WI38 (cell line): ENCODE results near the gene C1R.

Experiments
- H3K4me3 ChIP-seq: 2 replicates; pipeline ENCODE4 v1.5.1; 2011; ENCODE audit warnings: low read depth, mild to moderate bottlenecking, control low read depth, low read length
- TF ChIP-seq, protein P1 (sequence below): IDR thresholded peaks from 2 replicates; pipeline ENCODE4 v1.5.1; 2012; ENCODE audit warnings: low read depth, mild to moderate bottlenecking, control low read depth, low read length

Gene C1R

GRCh38 chr12:7127916-7128626 is 35.8 kb upstream of the C1R start:
- TF ChIP-seq, protein P1, sequence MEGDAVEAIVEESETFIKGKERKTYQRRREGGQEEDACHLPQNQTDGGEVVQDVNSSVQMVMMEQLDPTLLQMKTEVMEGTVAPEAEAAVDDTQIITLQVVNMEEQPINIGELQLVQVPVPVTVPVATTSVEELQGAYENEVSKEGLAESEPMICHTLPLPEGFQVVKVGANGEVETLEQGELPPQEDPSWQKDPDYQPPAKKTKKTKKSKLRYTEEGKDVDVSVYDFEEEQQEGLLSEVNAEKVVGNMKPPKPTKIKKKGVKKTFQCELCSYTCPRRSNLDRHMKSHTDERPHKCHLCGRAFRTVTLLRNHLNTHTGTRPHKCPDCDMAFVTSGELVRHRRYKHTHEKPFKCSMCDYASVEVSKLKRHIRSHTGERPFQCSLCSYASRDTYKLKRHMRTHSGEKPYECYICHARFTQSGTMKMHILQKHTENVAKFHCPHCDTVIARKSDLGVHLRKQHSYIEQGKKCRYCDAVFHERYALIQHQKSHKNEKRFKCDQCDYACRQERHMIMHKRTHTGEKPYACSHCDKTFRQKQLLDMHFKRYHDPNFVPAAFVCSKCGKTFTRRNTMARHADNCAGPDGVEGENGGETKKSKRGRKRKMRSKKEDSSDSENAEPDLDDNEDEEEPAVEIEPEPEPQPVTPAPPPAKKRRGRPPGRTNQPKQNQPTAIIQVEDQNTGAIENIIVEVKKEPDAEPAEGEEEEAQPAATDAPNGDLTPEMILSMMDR, result no peak
- H3K4me3 ChIP-seq, result no peak overlapping the region

DNA sequence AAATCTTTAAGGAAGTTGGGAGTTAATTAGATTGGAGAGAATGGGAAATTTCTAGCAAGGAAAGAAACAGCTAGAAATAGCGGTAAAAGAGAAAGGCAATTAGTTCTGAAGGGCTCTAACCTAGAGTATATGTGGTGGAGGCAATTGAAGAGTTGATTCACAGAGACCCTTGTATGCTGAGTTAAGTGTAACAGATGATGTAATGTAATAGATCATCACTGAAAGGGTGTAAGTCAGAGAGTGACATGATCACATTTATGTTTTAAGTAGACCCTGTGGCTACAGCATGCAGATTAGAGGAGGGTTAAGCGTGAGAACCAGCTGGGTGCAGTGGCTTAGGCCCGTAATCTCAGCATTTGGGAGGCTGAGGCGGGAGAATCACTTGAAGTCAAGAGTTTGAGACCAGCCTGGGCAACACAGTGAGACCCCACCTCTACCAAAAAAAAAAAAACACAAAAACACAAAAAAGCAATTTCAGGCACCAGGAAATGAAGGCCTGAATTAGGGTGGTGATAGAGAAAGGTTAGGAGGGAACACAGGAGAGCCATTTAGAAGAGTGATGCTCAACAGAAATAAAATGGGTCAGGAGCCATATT is 33.5 kb upstream of the C1R start:
- TF ChIP-seq, protein P1, result no peak
- no peak overlapping the region for H3K4me3 ChIP-seq

DNA sequence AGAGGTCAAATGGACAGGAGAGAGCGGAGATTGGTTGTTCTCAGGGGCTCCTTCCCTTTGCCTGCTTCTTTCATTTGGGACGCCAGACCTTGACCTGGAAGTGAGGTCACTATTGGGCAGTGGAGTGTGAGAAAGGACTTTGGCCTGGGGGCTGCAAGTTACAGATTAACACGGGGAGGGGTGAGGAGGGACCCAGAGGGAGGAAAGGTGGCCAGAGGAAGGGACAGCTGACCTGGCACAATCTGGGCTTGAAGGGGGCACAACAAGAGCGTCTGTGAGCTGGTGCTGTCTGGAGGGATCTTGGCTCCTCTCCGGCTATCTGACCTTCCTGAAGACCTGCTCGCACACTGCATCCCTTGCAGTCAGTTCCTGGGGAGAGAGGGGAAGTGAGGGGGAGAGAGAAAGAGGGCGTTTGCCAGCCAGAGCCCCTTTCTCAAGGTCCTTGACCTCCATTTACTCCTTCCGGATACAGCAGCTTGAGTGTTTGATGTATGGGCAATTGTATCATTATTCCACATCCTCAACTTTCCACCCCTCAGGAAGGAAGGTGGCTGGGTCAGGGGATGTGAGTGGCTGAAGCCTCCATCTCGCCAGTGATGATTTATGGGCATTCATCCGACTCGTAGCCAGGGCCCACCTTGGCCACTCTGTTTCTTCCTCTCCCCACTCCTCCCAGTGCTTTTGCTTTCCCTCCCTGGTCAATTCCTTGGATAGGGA is 31.7 kb upstream of the C1R start:
- TF ChIP-seq, protein P1, result no peak
- H3K4me3 ChIP-seq, result no peak overlapping the region

DNA sequence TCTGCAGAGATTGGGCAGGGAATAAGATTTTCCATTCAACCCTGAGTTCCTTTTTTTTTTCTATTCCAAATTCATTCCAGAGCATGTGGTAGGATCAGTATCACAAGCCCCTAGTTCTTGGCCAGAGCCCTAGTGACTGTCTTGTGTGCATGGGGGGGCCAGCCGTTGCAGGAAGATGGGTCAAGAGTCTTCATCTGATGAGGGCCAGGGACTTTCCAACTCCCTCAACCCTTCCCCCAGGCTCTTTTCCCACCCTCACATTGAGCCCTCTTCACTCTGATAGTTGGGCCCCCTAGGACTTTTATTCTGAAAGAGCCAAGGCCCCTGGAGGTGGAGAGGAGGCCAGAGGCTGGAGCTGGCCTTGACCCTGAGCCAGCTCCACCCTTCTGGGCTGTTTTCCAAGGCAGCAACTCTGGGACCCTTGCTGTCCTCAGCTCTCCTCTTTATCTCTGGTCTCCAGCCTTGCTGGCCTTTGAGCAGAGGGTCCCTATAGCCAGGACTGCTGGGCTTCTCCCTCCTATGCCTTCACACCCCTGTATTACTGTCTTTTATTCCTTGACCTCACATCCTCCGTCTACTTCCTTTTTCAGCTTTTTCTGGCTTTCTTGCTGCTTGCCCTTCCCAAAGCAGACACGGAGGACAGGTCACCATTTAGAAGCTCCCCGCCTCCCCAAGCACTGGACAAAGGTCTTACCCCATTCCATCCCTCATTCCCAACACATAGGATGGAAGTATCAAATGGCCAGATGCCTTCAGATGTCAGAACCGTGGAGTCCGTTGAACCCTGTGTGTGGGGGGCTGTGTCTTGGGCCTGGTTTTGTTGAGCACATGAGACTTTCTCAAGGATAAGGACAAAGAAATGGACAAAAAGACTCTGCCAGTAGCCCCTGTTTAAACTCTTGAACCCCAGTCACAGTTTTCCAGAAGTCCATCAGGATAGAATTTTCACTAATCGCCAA is 30.8 kb upstream of the C1R start:
- H3K4me3 ChIP-seq, result no peak overlapping the region
- TF ChIP-seq, protein P1, result no peak

DNA sequence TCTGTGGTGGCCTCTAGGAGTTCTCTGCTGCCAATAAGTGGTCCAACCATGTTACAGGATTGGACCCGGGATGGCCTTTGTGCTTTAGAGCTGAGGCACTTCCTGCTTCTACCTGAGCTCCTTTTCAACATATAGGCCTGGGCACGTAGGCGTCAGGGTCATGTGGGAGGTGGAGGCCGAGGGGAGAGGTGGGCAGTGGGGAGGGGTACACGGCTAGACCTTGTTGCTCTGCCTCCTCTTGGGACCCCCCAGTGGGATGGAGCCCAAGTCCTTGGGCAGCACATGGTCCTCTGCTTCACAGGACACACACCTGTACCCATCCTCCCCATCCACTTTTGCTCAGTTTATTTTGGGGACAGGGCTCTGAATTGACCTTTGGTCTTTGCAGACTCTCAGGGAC is 29.1 kb upstream of the C1R start:
- H3K4me3 ChIP-seq, result no peak overlapping the region
- TF ChIP-seq, protein P1, result no peak

GRCh38 chr12:7120166-7120565 is 27.9 kb upstream of the C1R start:
- no peak overlapping the region for H3K4me3 ChIP-seq
- TF ChIP-seq, protein P1, result no peak
